HG03521 (cell line): ENCODE data around the gene FGFBP3.

Experiments used
- ATAC-seq: cut with Tn5 transposase; IDR thresholded peaks from one replicate; pipeline ENCODE4 v1.9.1; 2021; ENCODE audit warnings: mild to moderate bottlenecking, moderate library complexity; ENCODE audit not compliant: unreplicated experiment

FGFBP3 gene

DNA sequence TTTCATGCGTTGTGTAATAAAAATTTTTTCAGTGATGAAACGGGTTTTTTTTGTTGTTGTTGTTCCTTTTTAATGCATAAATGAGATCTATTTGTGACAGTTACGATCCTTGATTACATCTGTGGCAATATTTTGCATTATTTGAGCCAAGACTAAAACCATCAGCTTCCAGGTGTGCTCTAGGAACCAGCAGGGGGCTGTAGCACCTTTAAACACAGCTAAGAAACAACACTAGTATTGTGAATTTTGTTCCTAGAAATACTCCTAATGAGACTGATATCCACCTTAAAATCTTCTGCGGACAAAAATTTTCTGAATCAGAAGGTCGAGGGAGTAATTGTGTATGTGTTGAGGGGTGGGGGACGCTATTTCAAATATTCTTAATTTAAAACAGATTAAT lies 52.6 kb downstream of the FGFBP3 start:
- ATAC-seq, result no peak
